Measurements from ENCODE around the gene ARHGAP23.
A peak's percentile ranks its signal among the peaks of the same experiment; 100 is the strongest.
"Not testable (repeated sequence)": the region's sequence is repeated elsewhere in the genome, so short reads cannot be mapped to it uniquely, and the experiment has no call there.

ARHGAP23 gene

DNA sequence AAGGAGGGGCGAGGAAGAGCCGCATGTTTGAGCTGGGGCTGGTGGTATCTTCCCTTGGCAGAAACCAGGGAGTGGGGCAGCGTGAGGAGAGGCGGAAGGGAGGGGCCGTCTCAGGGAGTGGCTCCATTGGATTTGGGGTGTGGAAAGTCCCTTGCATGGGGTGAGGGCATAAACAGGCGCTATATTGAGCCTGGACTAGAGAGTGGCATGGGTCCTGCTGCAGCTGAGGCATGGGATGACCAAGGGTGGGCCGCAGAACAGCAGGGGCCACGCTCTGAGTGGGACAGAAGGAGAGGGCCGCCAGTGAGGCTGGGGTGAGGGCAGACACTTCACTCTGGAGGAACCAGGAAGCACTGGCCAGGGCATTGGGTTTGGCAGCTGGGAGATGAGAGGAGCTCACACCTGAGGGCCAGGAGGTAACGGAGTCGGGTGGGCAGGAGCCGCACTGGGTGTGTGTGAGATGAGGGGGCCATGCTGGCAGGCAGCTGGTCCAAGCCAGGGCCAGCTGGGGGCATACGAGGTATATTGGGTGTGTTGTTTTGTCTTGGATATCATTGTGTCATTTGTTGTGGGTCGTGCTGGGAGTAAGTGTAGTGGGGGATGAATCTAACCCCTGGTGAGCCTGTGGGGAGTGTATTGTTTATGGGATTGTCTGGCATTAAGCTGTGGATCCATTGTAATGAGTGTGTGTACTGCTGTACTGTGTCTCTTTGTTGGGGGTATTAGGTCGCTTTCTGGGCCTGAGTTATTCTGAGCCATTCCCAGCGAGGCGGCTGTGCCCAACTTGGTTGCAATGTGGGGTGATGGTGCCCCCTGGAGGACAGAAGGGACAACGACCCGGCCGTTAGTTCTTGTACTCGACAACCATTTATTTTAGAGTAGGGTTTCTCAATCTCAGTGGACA lies 56.2 kb downstream of the ARHGAP23 start:
- DNase-seq (ENCODE audit: low read depth), result peak; percentile 63
- TF ChIP-seq, protein P1, sequence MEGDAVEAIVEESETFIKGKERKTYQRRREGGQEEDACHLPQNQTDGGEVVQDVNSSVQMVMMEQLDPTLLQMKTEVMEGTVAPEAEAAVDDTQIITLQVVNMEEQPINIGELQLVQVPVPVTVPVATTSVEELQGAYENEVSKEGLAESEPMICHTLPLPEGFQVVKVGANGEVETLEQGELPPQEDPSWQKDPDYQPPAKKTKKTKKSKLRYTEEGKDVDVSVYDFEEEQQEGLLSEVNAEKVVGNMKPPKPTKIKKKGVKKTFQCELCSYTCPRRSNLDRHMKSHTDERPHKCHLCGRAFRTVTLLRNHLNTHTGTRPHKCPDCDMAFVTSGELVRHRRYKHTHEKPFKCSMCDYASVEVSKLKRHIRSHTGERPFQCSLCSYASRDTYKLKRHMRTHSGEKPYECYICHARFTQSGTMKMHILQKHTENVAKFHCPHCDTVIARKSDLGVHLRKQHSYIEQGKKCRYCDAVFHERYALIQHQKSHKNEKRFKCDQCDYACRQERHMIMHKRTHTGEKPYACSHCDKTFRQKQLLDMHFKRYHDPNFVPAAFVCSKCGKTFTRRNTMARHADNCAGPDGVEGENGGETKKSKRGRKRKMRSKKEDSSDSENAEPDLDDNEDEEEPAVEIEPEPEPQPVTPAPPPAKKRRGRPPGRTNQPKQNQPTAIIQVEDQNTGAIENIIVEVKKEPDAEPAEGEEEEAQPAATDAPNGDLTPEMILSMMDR (conservative IDR thresholded peaks at IDR 0.05; ENCODE audit: control insufficient read depth, insufficient read depth, low read depth, low read length), result peak; percentile 63
- not testable (repeated sequence) for H3K4me3 ChIP-seq (ENCODE audit: control insufficient read depth, low read depth, low read length)

DNA sequence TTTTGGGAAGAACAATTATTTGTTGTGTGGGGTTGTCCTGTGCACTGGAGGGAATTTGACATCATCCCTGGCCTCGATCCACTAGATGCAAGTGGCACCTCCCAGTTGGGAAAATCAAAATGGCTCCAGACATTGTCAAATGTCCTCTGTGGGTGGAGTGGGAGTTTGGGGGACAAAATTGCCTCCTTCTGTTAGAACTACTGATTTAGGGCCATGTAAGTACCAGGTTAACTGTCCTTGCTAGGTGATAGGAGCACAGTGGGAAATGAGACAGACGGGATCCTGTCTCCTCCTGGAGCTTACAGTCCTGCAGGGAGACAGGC lies 56.8 kb downstream of the ARHGAP23 start:
- no peak for DNase-seq (ENCODE audit: low read depth)
- H3K4me3 ChIP-seq (ENCODE audit: control insufficient read depth, low read depth, low read length), result no peak overlapping the region
- TF ChIP-seq, protein P1 (conservative IDR thresholded peaks at IDR 0.05; ENCODE audit: control insufficient read depth, insufficient read depth, low read depth, low read length), result no peak

DNA sequence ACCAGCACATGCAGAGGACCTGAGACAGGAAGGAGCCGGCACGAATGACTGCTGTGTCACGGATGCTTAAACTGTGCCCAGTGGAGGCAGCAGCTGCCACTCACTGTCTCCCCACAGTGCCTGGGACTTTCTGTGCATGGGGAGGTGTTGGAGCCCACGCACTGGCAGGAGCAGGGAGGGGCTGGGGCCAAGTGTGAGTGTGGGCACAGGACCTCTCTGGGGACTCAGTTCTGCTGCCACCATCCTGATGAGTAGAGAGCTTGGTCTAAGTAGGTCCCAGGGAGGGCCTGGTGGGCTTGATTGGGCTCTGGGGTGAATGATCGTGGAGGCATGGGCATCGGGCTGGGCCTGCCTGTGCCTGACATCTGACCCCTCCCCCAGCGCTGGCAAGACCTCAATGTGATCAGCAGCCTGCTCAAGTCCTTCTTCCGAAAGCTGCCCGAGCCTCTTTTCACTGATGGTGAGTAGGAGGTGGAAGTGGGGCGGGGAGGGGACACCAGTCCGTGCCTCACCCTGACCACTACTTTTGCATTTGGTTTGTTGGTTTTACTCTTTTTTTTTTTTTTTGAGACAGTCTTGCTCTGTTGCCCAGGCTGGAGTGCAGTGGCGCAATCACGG lies 57.5 kb downstream of the ARHGAP23 start:
- not testable (repeated sequence) for H3K4me3 ChIP-seq (ENCODE audit: control insufficient read depth, low read depth, low read length); DNase-seq (ENCODE audit: low read depth)

GRCh38 chr17:38489774-38490173 lies 61.5 kb downstream of the ARHGAP23 start:
- not testable (repeated sequence) for H3K4me3 ChIP-seq (ENCODE audit: control insufficient read depth, low read depth, low read length)

GRCh38 chr17:38491346-38492066 lies 63.2 kb downstream of the ARHGAP23 start:
- not testable (repeated sequence) for H3K4me3 ChIP-seq (ENCODE audit: control insufficient read depth, low read depth, low read length); DNase-seq (ENCODE audit: low read depth)

More at GRCh38 chr17:38489774-38490173, 61.5 kb downstream of the ARHGAP23 start:
- DNase-seq (ENCODE audit: low read depth), result not testable (repeated sequence)

DNA sequence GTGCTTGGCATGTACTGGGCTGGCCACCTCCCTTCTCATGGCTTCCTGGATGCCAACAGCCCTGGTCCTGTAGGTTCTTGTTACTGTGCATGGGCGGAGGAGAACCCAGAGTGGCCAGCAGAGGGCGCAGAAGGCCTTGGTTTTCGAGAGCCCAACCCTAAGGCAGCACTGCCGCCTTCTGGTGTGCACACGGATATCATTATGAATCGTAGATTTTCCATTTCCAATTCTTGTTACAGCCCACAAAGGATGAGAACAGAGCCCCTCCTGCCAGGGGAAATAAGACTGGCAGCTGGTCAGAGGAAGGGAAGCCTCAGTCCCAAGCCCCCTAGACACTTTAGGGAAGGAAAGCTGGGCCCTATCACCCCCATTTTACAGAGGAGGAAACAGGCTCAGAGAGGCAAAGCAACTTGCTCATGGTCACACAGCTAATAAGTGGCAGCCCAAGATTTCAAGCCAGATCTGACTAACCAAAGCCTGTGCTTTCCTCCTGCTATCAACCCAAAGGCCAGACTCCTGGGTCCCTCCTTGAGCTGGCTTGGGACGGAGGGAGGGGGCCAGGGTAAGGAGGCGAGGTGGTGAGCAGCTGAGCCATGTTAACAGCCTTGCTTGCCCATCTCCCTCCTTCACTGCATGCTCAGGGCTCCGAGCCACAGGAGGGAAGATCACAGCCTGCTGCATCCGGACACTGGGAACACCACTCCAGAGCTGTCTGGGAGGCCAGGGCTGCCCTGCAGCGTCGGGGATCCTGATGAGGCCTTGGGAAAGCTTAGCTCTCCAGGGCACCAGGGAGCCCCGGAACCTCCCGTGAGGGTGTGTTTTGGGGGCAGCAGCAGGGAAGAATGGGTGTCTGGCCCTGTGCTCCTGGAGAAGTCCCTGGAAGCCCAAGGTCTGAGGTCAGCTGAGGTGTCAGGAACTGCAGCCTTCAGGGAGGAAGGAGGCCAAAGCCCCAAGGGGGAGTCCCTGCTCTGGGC lies 64.1 kb downstream of the ARHGAP23 start:
- TF ChIP-seq, protein P1 (conservative IDR thresholded peaks at IDR 0.05; ENCODE audit: control insufficient read depth, insufficient read depth, low read depth, low read length), result peak; percentile 72
- not testable (repeated sequence) for H3K4me3 ChIP-seq (ENCODE audit: control insufficient read depth, low read depth, low read length)

DNA sequence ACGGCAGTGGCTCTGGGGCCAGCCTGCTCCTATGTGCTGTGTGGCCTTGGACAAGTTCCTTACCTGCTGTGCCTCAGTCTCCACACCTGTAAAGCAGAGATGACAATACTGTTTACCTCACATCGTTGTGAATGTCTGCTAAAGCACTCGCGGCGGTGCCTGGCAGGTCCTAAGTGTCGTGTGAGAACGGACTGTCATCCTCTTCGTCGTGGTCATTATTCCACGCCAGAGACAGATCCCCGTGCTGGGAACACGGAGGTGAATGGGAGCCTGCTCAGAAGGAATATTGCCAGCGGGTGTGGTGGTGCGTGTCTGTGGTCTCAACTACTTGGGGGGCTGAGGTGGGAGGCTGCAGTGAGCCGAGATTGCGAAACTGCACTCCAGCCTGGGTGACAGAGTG lies 65.9 kb downstream of the ARHGAP23 start:
- H3K4me3 ChIP-seq (ENCODE audit: control insufficient read depth, low read depth, low read length); DNase-seq (ENCODE audit: low read depth): not testable (repeated sequence)

More for the DNA sequence above, 64.1 kb downstream of the ARHGAP23 start:
- peak; percentile 87 for DNase-seq (ENCODE audit: low read depth)

GRCh38 chr17:38497656-38498055 lies 69.4 kb downstream of the ARHGAP23 start:
- H3K4me3 ChIP-seq (ENCODE audit: control insufficient read depth, low read depth, low read length); DNase-seq (ENCODE audit: low read depth): not testable (repeated sequence)

GRCh38 chr17:38498353-38498752 lies 70.1 kb downstream of the ARHGAP23 start:
- no peak overlapping the region for H3K4me3 ChIP-seq (ENCODE audit: control insufficient read depth, low read depth, low read length)
- TF ChIP-seq, protein P1 (conservative IDR thresholded peaks at IDR 0.05; ENCODE audit: control insufficient read depth, insufficient read depth, low read depth, low read length), result no peak
- DNase-seq (ENCODE audit: low read depth), result no peak

- not testable (repeated sequence) for H3K4me3 ChIP-seq (ENCODE audit: control insufficient read depth, low read depth, low read length); DNase-seq (ENCODE audit: low read depth)
Measured at GRCh38 chr17:38499230-38499629, 71.0 kb downstream of the ARHGAP23 start.

DNA sequence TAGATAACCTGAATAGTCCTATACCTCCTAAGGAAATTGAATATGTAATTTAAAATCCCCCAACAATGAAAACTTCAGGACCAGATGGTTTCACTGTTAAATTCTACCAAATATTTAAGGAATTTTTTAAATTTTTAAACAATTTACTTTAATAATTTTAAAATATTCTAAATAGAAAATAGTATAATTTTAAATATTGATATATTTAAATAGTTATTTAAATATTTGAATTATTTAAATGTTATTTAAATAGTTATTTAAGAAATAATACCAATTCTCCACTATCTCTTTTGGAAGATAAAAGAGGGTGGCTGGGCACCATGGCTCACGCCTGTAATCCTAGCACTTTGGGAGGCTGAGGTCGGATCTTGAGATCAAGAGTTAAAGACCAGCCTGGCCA lies 73.5 kb downstream of the ARHGAP23 start:
- not testable (repeated sequence) for DNase-seq (ENCODE audit: low read depth); H3K4me3 ChIP-seq (ENCODE audit: control insufficient read depth, low read depth, low read length)

All from fibroblast of mammary gland (primary cell).